ENCODE data around the gene NAA30.

- TF ChIP-seq CTCF (IDR thresholded peaks at IDR 0.05): no peak
- no peak for TF ChIP-seq POLR2A (IDR thresholded peaks at IDR 0.05)
Observed at GRCh38 chr14:57364659-57365450, 25.5 kb upstream of the NAA30 start.

Measured in Peyer's patch (tissue), 4 donors.